ENCODE measurements around the gene RABGAP1. TPM values are rescaled to one million over a fixed set of nuclear protein-coding genes. Genes with fewer than 3 reads are reported as not detected.
A peak's percentile ranks its signal among the peaks of the same experiment; 100 is the strongest.

Gene RABGAP1
- polyA plus RNA-seq, 1 donor from 2014 or later: 19.0 TPM

GRCh38 chr9:123120953-123121352 is 180.1 kb downstream of the RABGAP1 start:
- H3K27me3 Mint-ChIP-seq: no peaks in the 10 kb centered on the region
- no peak overlapping the region for H3K4me3 Mint-ChIP-seq
- H3K9me3 Mint-ChIP-seq: no peaks in the 10 kb centered on the region
- H3K27ac Mint-ChIP-seq: no peak overlapping the region
- peaks cover 1% of the 10 kb centered on the region for H3K36me3 Mint-ChIP-seq
- peaks cover 5 to 11% (median 9%) of the 10 kb centered on the region in 3 donors for H3K4me1 Mint-ChIP-seq

GRCh38 chr9:123121457-123121856 is 180.6 kb downstream of the RABGAP1 start:
- no peak overlapping the region for H3K27ac Mint-ChIP-seq
- no peaks in the 10 kb centered on the region for H3K9me3 Mint-ChIP-seq
- peaks cover 5 to 11% (median 8%) of the 10 kb centered on the region in 3 donors for H3K4me1 Mint-ChIP-seq
- H3K36me3 Mint-ChIP-seq: peaks cover 1% of the 10 kb centered on the region
- no peak overlapping the region for H3K4me3 Mint-ChIP-seq
- H3K27me3 Mint-ChIP-seq: no peaks in the 10 kb centered on the region

DNA sequence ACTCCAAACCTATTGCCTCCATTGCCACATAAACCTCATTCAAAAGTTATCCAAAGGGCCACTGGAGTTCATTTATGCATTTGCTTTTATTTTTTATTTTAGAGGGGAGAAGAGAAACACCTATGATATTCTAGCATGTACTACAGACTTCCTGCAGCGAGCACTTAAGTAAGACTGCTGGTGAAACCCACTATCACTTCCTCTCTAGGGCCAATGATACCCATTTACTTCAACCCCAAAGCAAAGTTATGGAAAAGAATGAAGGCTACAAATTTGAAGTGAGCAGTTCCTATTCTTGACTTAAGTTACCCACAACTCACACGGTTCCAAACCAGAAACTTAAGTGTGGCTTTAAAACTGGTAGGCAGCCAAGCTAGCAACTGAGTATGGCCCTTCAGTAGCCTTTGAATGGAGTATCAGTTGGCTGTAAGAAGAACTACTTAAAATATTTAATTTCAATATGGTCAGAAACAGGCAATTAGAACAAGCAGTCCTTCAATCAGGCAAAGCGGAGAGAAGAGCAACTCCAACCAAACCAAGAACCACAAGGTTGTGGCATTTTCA is 186.8 kb downstream of the RABGAP1 start:
- Mint-ChIP-seq H3K9me3 (no peaks in the 10 kb centered on the region), H3K27ac (peak overlapping the region in 1 of 3 donors; percentile 35), H3K36me3 (peaks cover 3% of the 10 kb centered on the region), H3K4me3 (no peak overlapping the region), H3K4me1 (peaks cover 6 to 10% (median 6%) of the 10 kb centered on the region in 3 donors), H3K27me3 (no peaks in the 10 kb centered on the region)

GRCh38 chr9:123128591-123128990 is 187.8 kb downstream of the RABGAP1 start:
- Mint-ChIP-seq H3K27ac (peak overlapping the region in 1 of 3 donors; percentile 58), H3K9me3 (no peaks in the 10 kb centered on the region), H3K4me1 (peaks cover 6 to 10% (median 6%) of the 10 kb centered on the region in 3 donors), H3K27me3 (no peaks in the 10 kb centered on the region), H3K36me3 (peaks cover 3% of the 10 kb centered on the region), H3K4me3 (no peak overlapping the region)

GRCh38 chr9:123129423-123129822 is 188.6 kb downstream of the RABGAP1 start:
- Mint-ChIP-seq H3K9me3 (no peaks in the 10 kb centered on the region), H3K27me3 (no peaks in the 10 kb centered on the region), H3K4me1 (peaks cover 6% of the 10 kb centered on the region in 3 donors), H3K36me3 (peaks cover 3% of the 10 kb centered on the region), H3K4me3 (no peak overlapping the region), H3K27ac (peak overlapping the region in 2 of 3 donors; percentile 48 to 84)

GRCh38 chr9:123131258-123131657 is 190.4 kb downstream of the RABGAP1 start:
- Mint-ChIP-seq H3K4me1 (peaks cover 5 to 6% (median 5%) of the 10 kb centered on the region in 3 donors), H3K9me3 (no peaks in the 10 kb centered on the region), H3K36me3 (peaks cover 3% of the 10 kb centered on the region)

GRCh38 chr9:123131993-123132392 is 191.2 kb downstream of the RABGAP1 start:
- peaks cover 5% of the 10 kb centered on the region for H3K36me3 Mint-ChIP-seq
- no peak overlapping the region for H3K27ac Mint-ChIP-seq
- H3K4me3 Mint-ChIP-seq: no peak overlapping the region
- H3K27me3 Mint-ChIP-seq: no peaks in the 10 kb centered on the region
- H3K4me1 Mint-ChIP-seq: peaks cover 6 to 8% (median 7%) of the 10 kb centered on the region in 3 donors
- H3K9me3 Mint-ChIP-seq: no peaks in the 10 kb centered on the region

More at GRCh38 chr9:123131258-123131657, 190.4 kb downstream of the RABGAP1 start:
- H3K4me3 Mint-ChIP-seq: no peak overlapping the region
- no peaks in the 10 kb centered on the region for H3K27me3 Mint-ChIP-seq
- H3K27ac Mint-ChIP-seq: no peak overlapping the region

DNA sequence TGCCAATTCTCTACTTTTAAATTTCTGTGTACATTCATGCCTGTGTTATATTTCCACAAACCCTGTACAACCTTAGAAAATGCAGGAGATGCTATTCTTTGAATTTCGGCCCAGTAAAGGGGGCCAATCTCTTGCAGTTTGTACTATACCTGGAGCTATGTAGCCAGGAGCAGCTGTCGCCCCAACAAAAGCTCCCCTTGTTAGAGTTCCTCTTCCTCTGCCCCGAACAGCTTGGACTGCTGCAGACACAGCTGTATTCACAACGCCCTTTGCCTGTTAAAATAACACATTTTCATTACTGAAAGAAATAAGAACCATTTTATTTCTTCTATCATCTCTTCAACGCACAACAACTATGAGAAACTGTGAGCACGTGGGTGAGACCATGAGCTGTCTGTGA is 191.9 kb downstream of the RABGAP1 start:
- Mint-ChIP-seq H3K36me3 (peaks cover 6% of the 10 kb centered on the region), H3K4me3 (no peak overlapping the region), H3K4me1 (peaks cover 2 to 7% (median 5%) of the 10 kb centered on the region in 3 donors), H3K27ac (no peak overlapping the region), H3K27me3 (no peaks in the 10 kb centered on the region), H3K9me3 (no peaks in the 10 kb centered on the region)

- H3K4me1 Mint-ChIP-seq: peaks cover 9 to 14% (median 9%) of the 10 kb centered on the region in 3 donors
- peaks cover 12% of the 10 kb centered on the region for H3K36me3 Mint-ChIP-seq
- no peaks in the 10 kb centered on the region for H3K27me3 Mint-ChIP-seq
- H3K9me3 Mint-ChIP-seq: no peaks in the 10 kb centered on the region
- no peak overlapping the region for H3K27ac Mint-ChIP-seq
- H3K4me3 Mint-ChIP-seq: no peak overlapping the region
Measured at GRCh38 chr9:123135430-123135829, 194.6 kb downstream of the RABGAP1 start.

GRCh38 chr9:123138163-123138562 is 197.3 kb downstream of the RABGAP1 start:
- Mint-ChIP-seq H3K4me3 (no peak overlapping the region), H3K9me3 (no peaks in the 10 kb centered on the region), H3K4me1 (peaks cover 13 to 14% (median 14%) of the 10 kb centered on the region in 3 donors), H3K27me3 (no peaks in the 10 kb centered on the region), H3K36me3 (peaks cover 19% of the 10 kb centered on the region), H3K27ac (peak overlapping the region in 2 of 3 donors; percentile 66 to 81)

- no peak overlapping the region for H3K27ac Mint-ChIP-seq
- H3K4me3 Mint-ChIP-seq: no peak overlapping the region
- no peaks in the 10 kb centered on the region for H3K9me3 Mint-ChIP-seq
- H3K27me3 Mint-ChIP-seq: no peaks in the 10 kb centered on the region
- H3K36me3 Mint-ChIP-seq: peaks cover 14% of the 10 kb centered on the region
- H3K4me1 Mint-ChIP-seq: peaks cover 0 to 7% (median 3%) of the 10 kb centered on the region in 3 donors
Measured at GRCh38 chr9:123149067-123149466, 208.2 kb downstream of the RABGAP1 start.

- Mint-ChIP-seq H3K27me3 (no peaks in the 10 kb centered on the region), H3K27ac (no peak overlapping the region), H3K4me1 (peaks cover 0 to 3% (median under 1%) of the 10 kb centered on the region in 3 donors), H3K9me3 (no peaks in the 10 kb centered on the region), H3K36me3 (peaks cover 12% of the 10 kb centered on the region), H3K4me3 (no peak overlapping the region)
Measured at GRCh38 chr9:123150708-123151503, 210.1 kb downstream of the RABGAP1 start.

Other genes with a start within 250 kb of the RABGAP1 start
- gene OR1L4, start 217.0 kb upstream of the RABGAP1 start, polyA plus RNA-seq: not detected
- not detected for gene OR1L6, start 198.7 kb upstream of the RABGAP1 start, polyA plus RNA-seq
- gene OR5C1, start 152.1 kb upstream of the RABGAP1 start, polyA plus RNA-seq: not detected
- not detected for gene OR1K1, start 140.9 kb upstream of the RABGAP1 start, polyA plus RNA-seq
- 8.2 TPM for gene PDCL, start 112.4 kb upstream of the RABGAP1 start, polyA plus RNA-seq
- 21.0 TPM for gene RC3H2, start 35.7 kb upstream of the RABGAP1 start, polyA plus RNA-seq
- 1.7 TPM for gene ZBTB6, start 27.7 kb upstream of the RABGAP1 start, polyA plus RNA-seq
- gene ZBTB26, start 9.5 kb upstream of the RABGAP1 start, polyA plus RNA-seq: 2.3 TPM
- not detected for gene GPR21, start 92.6 kb downstream of the RABGAP1 start, polyA plus RNA-seq

Data from IgD-negative memory B cell (primary cell).